Stimulated activated naive CD4-positive, alpha-beta T cell treated with Interleukin-2 at 50 U/mL for 16 hours (primary cell): ENCODE data around the gene CD40.
"Not testable (repeated sequence)": the region's sequence is repeated elsewhere in the genome, so short reads cannot be mapped to it uniquely, and the experiment has no call there.

Experiments used
- DNase-seq: peaks from one replicate; lab custom pipeline; 2025; lab: John Stamatoyannopoulos, UW

CD40 gene

DNA sequence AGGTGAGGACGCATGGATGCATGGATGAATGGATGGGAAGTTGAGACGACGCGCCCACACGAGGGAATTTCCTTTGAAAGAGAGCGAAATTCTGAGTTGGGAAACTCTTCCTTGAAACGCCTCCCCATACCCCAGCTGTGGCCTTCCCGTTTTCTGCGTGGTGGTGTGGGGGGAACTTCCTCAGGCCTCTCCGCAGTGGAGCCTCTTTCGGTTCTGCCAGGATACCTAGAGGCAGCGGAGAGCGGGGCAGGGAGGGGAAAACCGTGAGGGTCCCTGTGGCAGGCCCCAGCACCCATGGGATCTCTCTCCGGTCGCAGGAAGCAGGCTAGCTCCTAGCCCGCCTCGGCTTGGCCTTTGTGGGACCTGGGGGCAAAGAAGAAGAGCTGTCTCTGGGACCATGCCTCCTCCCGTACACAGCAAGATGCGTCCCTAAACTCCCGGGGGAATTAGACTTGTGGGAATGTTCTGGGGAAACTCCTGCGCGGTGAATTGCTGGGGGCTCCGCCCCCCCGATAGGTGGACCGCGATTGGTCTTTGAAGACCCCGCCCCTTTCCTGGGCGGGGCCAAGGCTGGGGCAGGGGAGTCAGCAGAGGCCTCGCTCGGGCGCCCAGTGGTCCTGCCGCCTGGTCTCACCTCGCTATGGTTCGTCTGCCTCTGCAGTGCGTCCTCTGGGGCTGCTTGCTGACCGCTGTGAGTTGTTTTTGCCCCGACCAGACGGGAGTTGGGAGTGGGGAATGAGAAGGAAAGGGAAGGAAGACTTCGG is at the start of gene CD40:
Gene CD40, plus strand, starts transcription at position 611 of the 764 bp plus-strand sequence. Its CDS starts 30 bp downstream, at position 641.
- DNase-seq: peak; percentile 40

GRCh38 chr20:46070215-46070900 is 47.8 kb upstream of the CD40 start:
- no peak for DNase-seq

GRCh38 chr20:46071573-46071972 is 46.5 kb upstream of the CD40 start:
- no peak for DNase-seq

DNA sequence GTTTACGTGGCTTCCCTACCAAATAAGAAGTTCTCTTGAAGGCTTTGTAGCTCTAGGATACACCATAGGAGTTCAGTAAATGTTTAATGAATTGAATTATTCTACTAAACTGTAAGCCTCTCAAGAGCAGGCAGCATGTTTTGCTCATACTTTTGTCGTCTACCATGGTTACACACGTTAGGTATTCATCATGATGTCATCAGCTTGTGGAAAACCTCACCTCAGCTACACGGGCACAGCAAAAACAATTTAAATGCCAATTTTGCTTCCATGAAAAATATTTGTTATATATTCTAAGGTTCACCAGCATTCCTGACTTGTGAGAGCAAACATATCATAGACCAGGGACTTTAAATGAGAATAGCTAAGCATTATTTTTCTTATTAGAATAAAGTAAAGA is 45.1 kb upstream of the CD40 start:
- no peak for DNase-seq

DNA sequence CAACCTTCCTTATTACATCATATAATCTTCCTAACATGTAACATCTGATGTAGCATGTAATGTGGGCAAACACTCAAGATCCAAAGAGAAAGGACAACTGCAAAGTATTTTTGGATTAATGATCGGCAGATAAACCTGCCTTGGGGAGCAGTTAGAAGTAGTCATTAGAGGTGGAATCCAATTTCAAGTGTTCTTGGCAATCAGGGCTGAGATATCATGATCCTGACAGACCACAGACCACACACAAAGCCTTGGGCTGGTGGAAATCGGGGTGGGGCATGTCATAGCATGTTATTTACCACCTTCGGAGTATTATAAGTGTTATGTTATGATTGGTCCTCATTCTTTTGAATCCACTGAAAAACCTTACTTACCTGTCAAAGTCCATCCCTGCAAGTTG is 44.7 kb upstream of the CD40 start:
- no peak for DNase-seq

- DNase-seq: no peak
Measured at GRCh38 chr20:46074006-46074405, 44.1 kb upstream of the CD40 start.

- no peak for DNase-seq
Measured at GRCh38 chr20:46076806-46077205, 41.3 kb upstream of the CD40 start.

DNA sequence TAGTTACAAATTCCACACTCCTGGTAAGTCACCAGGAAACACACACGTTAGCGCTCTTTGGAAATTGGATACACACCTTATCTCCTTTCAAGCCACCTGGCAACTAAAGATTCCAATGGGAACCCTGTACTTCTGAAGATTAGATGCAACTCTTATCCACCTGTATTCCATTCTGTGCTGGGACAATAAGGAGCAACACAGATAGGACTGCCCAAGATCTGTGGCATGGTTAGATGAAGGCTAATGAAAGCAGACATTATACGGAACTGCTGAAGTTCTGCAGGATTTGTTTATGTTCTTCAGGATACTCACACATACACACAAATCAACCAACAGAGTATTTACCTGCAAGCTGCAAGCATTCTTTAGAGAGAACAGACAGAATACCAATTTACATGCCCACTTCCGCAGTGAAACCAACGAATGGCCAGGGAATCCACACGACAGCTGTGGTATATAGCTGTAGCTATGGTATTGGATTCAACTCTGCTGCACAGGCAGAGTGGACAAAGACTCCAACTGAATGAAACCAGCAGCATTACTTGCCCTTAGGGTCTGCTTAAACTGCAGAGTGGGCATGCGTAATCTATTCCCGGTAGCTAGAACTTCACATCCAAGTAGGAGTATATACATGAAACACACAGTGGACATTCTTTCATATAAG is 40.3 kb upstream of the CD40 start:
- no peak for DNase-seq

DNA sequence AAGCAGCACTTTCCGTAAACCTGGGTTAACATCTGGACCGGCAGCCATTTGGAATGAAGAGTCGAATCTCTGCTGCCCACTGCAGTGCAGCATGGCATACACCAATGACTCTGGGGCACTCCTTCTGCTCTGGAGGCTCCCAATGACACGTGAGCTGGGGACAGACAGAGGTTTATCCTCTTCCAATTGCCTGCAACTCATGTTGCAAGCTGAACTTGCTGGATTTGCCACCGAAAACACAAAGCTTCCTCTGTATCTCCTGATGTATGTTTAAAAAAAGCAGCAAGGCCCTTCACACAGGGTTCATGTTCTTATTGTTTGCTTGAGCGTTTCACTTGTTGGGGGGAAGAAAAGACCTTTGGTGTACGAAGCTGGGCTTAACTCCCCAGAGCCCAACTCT is 39.2 kb upstream of the CD40 start:
- no peak for DNase-seq

DNA sequence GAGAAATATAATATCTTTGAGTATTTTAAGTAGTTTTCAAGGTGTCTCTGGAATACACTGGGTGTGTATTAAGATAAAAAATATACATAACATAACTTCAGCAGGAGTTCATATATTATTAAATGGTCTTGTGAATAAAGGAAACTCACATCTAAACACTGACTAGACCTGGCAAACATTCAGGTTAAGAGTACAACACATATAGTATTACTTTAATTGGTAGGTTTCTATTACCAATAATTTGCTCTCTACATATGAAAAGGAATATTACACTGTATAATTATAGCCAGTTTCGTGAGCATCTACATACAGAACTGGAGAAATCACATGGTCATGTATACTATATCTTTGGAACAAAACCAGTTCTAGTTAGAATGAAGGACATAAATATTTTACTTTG is 37.0 kb upstream of the CD40 start:
- DNase-seq: no peak

- DNase-seq: no peak
Measured at GRCh38 chr20:46083101-46083500, 35.0 kb upstream of the CD40 start.

DNA sequence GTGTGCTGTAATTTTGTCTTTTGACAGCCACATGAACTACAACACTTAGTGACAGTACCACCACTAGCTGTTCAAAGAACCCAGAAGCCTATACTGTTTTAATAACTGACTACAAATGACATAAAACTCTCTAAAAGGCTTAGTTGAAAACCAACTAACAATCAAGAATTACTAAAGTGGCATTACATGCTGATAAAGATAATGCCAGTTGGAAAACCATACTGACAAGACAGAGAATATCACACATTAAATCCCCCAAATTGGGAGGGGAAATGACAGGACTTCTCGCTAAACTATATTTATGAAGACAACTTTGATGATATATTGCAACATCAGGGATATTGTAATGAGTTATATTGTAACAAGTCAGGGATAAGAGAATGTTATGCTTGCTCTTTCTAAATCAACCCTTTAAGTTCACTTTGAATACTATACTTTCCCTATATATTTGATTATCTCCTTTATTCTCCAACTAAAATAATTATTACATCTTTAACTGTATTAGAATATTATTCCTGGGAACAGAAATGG is 34.5 kb upstream of the CD40 start:
- no peak for DNase-seq

GRCh38 chr20:46084805-46085178 is 33.3 kb upstream of the CD40 start:
- no peak for DNase-seq

GRCh38 chr20:46085179-46085851 is 32.8 kb upstream of the CD40 start:
- no peak for DNase-seq

GRCh38 chr20:46087161-46087560 is 31.0 kb upstream of the CD40 start:
- DNase-seq: no peak

DNA sequence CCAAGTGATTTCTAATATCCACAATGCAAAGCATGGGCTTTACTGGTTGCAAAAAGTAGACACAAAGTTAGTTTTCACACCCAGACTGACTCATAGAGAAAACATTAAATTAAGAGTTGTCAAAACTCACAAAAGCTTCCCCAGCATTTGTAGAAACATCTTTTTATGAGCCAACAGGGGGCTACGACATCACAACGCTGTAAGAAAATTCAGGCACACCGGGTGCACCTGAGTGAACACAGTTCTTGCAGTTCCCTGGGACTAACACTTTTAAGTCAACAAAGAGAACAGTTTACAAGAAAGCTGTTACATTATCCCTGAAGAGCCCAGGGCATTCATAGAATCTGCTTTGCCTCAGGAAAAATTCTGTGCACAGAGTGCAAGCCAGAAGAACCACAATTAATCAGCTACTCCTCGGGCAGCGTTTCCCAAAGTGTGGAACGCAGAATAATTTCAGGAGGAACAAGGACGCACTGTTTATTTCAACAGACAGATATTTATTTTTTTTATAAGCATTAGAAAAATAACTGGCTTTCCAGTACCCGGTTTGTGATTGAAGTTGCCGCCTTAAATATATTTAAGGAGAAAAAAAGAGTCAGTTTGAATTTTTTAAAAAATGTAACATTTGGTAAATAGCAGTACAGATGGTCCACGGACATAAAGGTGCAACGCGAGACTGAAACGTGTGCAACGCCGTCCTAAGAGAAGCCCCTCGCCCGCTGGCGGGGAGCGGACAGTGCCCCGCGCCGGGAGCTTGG is 29.5 kb upstream of the CD40 start:
- no peak for DNase-seq

GRCh38 chr20:46089167-46089416 is 29.0 kb upstream of the CD40 start:
- DNase-seq: peak; percentile 62

DNA sequence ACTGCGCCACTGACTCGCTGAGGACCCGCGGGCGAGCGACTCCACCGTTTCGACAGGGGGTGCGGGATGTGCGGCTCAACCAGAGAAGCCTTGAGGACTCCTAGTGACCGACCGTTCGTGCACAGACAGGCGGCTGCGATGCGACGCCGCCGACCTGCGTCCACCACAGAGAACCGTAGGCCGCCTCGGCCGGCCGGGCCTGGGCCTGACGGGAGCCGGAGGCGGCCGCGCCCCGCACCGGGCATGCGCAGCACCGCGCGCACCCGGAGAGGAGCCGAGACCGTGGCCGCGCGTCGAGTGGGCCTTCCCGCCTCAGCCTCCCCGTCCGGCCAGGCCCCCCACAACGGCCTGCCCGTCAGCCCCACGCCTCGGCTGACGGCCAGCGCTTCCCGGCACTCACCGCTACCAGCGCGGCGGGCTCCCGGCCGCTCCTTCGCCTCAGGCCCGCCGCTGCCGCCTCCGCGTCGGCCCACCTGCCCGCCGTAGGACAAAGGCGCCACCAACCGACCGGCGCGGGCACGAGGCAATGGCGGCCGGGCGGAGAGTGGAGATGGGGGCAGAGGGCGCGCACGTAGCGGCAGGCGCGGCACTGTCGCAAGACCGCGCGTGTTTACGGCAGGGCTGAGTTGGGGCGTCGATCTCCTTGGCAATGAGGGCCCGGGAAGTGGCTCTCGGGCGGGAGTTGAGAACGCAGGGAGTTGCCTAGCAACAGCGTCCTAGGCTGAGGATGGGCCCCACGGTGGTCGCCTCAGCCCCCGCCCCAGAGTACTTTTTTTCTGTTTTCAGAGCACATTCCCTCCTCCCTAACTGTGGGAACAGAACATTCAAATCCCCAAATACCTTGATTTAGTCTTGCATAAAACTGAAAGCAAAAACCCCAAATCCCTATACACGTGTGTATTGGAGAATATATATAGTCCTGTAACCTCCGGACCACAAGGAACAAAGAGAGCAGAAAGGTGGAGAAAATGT is 28.4 kb upstream of the CD40 start, which contains the start of gene NCOA5:
Gene NCOA5, minus strand, starts transcription at position 546 of the 972 bp plus-strand sequence. CDS start 10,538 bp downstream, outside the sequence.
- peak; percentile 94 for DNase-seq

- DNase-seq: not testable (repeated sequence)
Measured at GRCh38 chr20:46091622-46092535, 26.2 kb upstream of the CD40 start.
